ENCODE data around the gene C17orf107.

DNA sequence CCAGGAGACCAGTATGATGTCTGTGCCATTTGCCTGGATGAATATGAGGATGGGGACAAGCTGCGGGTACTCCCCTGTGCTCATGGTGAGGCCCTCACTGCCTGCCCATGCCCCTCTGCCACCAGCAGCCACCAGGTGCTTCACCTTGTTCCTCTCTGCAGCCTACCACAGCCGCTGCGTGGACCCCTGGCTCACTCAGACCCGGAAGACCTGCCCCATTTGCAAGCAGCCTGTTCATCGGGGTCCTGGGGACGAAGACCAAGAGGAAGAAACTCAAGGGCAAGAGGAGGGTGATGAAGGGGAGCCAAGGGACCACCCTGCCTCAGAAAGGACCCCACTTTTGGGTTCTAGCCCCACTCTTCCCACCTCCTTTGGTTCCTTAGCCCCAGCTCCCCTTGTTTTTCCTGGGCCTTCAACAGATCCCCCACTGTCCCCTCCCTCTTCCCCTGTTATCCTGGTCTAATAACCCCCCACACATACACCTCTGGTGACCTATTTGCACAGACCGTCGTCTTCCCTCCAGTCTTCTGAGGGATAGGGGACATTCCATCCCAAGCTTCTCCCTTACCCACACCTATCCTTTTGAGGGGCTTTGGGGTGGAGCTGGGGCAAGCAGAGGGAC, 45.3 kb downstream of the C17orf107 start:
- TF ChIP-seq, protein P1, sequence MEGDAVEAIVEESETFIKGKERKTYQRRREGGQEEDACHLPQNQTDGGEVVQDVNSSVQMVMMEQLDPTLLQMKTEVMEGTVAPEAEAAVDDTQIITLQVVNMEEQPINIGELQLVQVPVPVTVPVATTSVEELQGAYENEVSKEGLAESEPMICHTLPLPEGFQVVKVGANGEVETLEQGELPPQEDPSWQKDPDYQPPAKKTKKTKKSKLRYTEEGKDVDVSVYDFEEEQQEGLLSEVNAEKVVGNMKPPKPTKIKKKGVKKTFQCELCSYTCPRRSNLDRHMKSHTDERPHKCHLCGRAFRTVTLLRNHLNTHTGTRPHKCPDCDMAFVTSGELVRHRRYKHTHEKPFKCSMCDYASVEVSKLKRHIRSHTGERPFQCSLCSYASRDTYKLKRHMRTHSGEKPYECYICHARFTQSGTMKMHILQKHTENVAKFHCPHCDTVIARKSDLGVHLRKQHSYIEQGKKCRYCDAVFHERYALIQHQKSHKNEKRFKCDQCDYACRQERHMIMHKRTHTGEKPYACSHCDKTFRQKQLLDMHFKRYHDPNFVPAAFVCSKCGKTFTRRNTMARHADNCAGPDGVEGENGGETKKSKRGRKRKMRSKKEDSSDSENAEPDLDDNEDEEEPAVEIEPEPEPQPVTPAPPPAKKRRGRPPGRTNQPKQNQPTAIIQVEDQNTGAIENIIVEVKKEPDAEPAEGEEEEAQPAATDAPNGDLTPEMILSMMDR (IDR thresholded peaks at IDR 0.05), result no peak
- TF ChIP-seq POLR2A (IDR thresholded peaks at IDR 0.05), result no peak
